CD4-positive, alpha-beta T cell (primary cell): ENCODE results near the gene DLEC1. TPM values are rescaled to one million over a fixed set of nuclear protein-coding genes. Genes with fewer than 3 reads are reported as not detected.

Experiments used
- ATAC-seq: fragments of 200-7000 bp; cut with Tn5 transposase; one replicate; pipeline ENCODE4 v1.10.0; 2022; ENCODE audit warnings: mild to moderate bottlenecking; ENCODE audit not compliant: poor library complexity
- CTCF ChIA-PET: fragments of 350-600 bp; sonication (Branson Sonifier 250); formaldehyde crosslinking; loops from one replicate; lab custom pipeline; 2021; ENCODE audit warnings: antibody characterized with exemption, inconsistent platforms; lab: Charles Lee
- POLR2A ChIA-PET: fragments of 350-600 bp; sonication (Branson Sonifier 250); formaldehyde crosslinking; loops from one replicate; lab custom pipeline; 2021; ENCODE audit warnings: antibody characterized with exemption, inconsistent platforms; lab: Charles Lee
- DNase-seq, 14 experiments: peaks; one replicate each; pipeline ENCODE4 v3.0.0-alpha.2; 2013 to 2020; ENCODE audit warnings: mixed read lengths in 2 of 14
- H3K27ac ChIP-seq, 2 donors: one replicate each; pipeline versions ENCODE4 v1.5.1 to v1.7.0; 2013; ENCODE audit warnings: low read length in 2 of 2, low read depth in 1 of 2, mild to moderate bottlenecking in 1 of 2
- H3K27me3 ChIP-seq, 2 experiments: 1 replicate in 1 of 2; 2 replicates in 1 of 2; pipeline versions ENCODE4 v1.6.1 to v1.7.0; 2013; ENCODE audit warnings: low read length in 2 of 2, control low read depth in 1 of 2, mild to moderate bottlenecking in 1 of 2, moderate library complexity in 1 of 2; ENCODE audit not compliant: insufficient read depth in 2 of 2, control insufficient read depth in 1 of 2
- H3K36me3 ChIP-seq: one replicate; pipeline ENCODE4 v1.6.1; 2013; ENCODE audit warnings: low read length, control low read depth; ENCODE audit not compliant: insufficient read depth
- H3K4me1 ChIP-seq: one replicate; pipeline ENCODE4 v1.6.1; 2013; ENCODE audit warnings: low read length, control low read depth; ENCODE audit not compliant: insufficient read depth
- H3K4me3 ChIP-seq: one replicate; pipeline ENCODE4 v1.5.1; 2013; ENCODE audit warnings: mild to moderate bottlenecking, low read length, moderate library complexity
- H3K9me3 ChIP-seq, 2 experiments: 1 replicate in 1 of 2; 2 replicates in 1 of 2; pipeline versions ENCODE4 v1.6.1 to v1.7.0; 2013; ENCODE audit warnings: low read length in 2 of 2, mild to moderate bottlenecking in 2 of 2, control low read depth in 1 of 2, moderate library complexity in 1 of 2; ENCODE audit not compliant: control insufficient read depth in 1 of 2, insufficient read depth in 1 of 2
- H3K27ac Mint-ChIP-seq: one replicate; pipeline ENCODE4 v1.8.0; 2020; ENCODE audit warnings: mixed read lengths
- H3K27me3 Mint-ChIP-seq: one replicate; pipeline ENCODE4 v1.8.0; 2021; ENCODE audit warnings: mixed read lengths
- H3K36me3 Mint-ChIP-seq: one replicate; pipeline ENCODE4 v1.8.0; 2021; ENCODE audit warnings: low read depth, mixed read lengths
- H3K4me1 Mint-ChIP-seq: one replicate; pipeline ENCODE4 v1.8.0; 2021; ENCODE audit warnings: low read depth, mixed read lengths
- H3K4me3 Mint-ChIP-seq: one replicate; pipeline ENCODE4 v1.8.0; 2020; ENCODE audit warnings: mild to moderate bottlenecking, mixed read lengths
- H3K9me3 Mint-ChIP-seq: one replicate; pipeline ENCODE4 v1.8.0; 2020; ENCODE audit warnings: mixed read lengths
- intact Hi-C, 2 experiments: fragments of 100-400 bp; cut with DNase I in 1 of 2; cut with micrococcal nuclease in 1 of 2; formaldehyde crosslinking; loops; one replicate each; pipeline versions ENCODE4 v1.15.1 to v1.9.0; 2023 to 2025; cut with DNase I, micrococcal nuclease
- total RNA-seq, 174 experiments: library from RNA in 2 of 174; stranded (reverse) in 2 of 174; gene quantifications; one replicate each; pipeline ENCODE4 v1.2.3 and lab custom pipeline; 2021 to 2026
- TF ChIP-seq, protein P1 (sequence below): fragments of 200-600 bp; IDR thresholded peaks from one replicate; pipeline ENCODE4 v1.8.0; 2022; ENCODE audit warnings: antibody characterized with exemption, mild to moderate bottlenecking

DLEC1 gene
- total RNA-seq, 2 experiments from 2014 or later: 4.4 to 5.1 TPM

DNA sequence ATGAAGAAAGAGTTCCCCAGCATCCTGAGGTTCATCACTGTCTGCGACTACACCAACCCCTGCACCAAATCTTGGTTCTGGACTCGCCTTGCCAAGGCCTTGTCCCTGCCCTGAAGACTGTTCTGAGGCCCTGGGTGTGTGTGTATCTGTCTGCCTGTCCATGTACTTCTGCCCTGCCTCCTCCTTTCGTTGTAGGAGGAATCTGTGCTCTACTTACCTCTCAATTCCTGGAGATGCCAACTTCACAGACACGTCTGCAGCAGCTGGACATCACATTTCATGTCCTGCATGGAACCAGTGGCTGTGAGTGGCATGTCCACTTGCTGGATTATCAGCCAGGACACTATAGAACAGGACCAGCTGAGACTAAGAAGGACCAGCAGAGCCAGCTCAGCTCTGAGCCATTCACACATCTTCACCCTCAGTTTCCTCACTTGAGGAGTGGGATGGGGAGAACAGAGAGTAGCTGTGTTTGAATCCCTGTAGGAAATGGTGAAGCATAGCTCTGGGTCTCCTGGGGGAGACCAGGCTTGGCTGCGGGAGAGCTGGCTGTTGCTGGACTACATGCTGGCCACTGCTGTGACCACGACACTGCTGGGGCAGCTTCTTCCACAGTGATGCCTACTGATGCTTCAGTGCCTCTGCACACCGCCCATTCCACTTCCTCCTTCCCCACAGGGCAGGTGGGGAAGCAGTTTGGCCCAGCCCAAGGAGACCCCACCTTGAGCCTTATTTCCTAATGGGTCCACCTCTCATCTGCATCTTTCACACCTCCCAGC is 102.4 kb downstream of the DLEC1 start:
- H3K36me3 Mint-ChIP-seq: peaks cover 54% of the 10 kb centered on the region
- H3K27me3 Mint-ChIP-seq: no peaks in the 10 kb centered on the region
- Histone ChIP-seq H3K27me3 (no peaks in the 10 kb centered on the region), H3K9me3 (peaks cover 0 to 4% of the 10 kb centered on the region in 2 experiments), H3K36me3 (peaks cover 24% of the 10 kb centered on the region), H3K4me3 (no peak overlapping the region), H3K27ac (no peak overlapping the region), H3K4me1 (peaks cover 39% of the 10 kb centered on the region)
- peak overlapping the region; percentile 87 for H3K27ac Mint-ChIP-seq
- DNase-seq (no peak), ATAC-seq (no peak)
- intact Hi-C loops: no loop called here
- ChIA-PET CTCF (no interaction called here), POLR2A (interaction anchor here (2.1 kb wide), 1 partner anchor 23 kb away, joined by 16 read pairs; the partner anchor contains the start of gene OXSR1)
- H3K4me1 Mint-ChIP-seq: peaks cover 42% of the 10 kb centered on the region
- H3K4me3 Mint-ChIP-seq: peak overlapping the region; percentile 64
- TF ChIP-seq, protein P1, sequence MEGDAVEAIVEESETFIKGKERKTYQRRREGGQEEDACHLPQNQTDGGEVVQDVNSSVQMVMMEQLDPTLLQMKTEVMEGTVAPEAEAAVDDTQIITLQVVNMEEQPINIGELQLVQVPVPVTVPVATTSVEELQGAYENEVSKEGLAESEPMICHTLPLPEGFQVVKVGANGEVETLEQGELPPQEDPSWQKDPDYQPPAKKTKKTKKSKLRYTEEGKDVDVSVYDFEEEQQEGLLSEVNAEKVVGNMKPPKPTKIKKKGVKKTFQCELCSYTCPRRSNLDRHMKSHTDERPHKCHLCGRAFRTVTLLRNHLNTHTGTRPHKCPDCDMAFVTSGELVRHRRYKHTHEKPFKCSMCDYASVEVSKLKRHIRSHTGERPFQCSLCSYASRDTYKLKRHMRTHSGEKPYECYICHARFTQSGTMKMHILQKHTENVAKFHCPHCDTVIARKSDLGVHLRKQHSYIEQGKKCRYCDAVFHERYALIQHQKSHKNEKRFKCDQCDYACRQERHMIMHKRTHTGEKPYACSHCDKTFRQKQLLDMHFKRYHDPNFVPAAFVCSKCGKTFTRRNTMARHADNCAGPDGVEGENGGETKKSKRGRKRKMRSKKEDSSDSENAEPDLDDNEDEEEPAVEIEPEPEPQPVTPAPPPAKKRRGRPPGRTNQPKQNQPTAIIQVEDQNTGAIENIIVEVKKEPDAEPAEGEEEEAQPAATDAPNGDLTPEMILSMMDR: no peak
- no peaks in the 10 kb centered on the region for H3K9me3 Mint-ChIP-seq

DNA sequence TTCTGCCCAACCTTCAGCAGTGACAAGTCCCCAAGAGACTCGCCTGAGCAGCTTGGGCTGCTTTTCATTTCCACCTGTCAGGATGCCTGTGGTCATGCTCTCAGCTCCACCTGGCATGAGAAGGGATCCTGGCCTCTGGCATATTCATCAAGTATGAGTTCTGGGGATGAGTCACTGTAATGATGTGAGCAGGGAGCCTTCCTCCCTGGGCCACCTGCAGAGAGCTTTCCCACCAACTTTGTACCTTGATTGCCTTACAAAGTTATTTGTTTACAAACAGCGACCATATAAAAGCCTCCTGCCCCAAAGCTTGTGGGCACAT is 102.9 kb downstream of the DLEC1 start:
- no peaks in the 10 kb centered on the region for H3K27me3 Mint-ChIP-seq
- TF ChIP-seq, protein P1: no peak
- ChIA-PET CTCF (interaction anchor here (0.6 kb wide), 1 partner anchor 26 kb away, joined by 4 read pairs; no protein-coding TSS in a partner anchor), POLR2A (interaction anchor here (2.1 kb wide), 1 partner anchor 23 kb away, joined by 16 read pairs; the partner anchor contains the start of gene OXSR1)
- no peak for ATAC-seq
- peaks cover 0 to 9% of the 10 kb centered on the region in 2 experiments for H3K9me3 ChIP-seq
- no peak overlapping the region for H3K4me3 ChIP-seq
- intact Hi-C loops: no loop called here
- peaks cover 38% of the 10 kb centered on the region for H3K4me1 ChIP-seq
- H3K36me3 ChIP-seq: peaks cover 24% of the 10 kb centered on the region
- peaks cover 53% of the 10 kb centered on the region for H3K36me3 Mint-ChIP-seq
- peaks cover 41% of the 10 kb centered on the region for H3K4me1 Mint-ChIP-seq
- H3K4me3 Mint-ChIP-seq: peak overlapping the region; percentile 37
- peak overlapping the region; percentile 43 for H3K27ac Mint-ChIP-seq
- no peaks in the 10 kb centered on the region for H3K27me3 ChIP-seq
- H3K27ac ChIP-seq: no peak overlapping the region
- no peak for DNase-seq
- H3K9me3 Mint-ChIP-seq: no peaks in the 10 kb centered on the region

DNA sequence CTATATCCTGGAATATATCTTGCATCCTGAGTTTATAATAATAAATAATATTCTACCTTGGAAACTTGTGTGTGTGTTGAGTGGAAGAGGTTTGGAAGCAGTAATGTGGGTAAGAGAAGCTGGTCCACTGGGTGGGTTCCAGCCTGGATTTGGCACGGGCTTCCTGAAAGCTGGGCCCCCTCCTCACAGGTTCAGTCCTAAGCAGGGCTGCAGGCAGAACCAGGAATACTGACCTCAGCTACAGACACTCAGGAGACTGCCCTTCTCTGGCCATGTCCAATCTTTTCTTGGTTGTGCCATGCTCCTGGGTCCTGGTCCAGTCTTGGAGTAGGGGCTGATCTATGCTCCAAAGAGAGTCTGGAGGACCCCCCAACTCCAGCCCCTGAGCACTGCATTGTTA is 104.0 kb downstream of the DLEC1 start:
- H3K36me3 Mint-ChIP-seq: peaks cover 51% of the 10 kb centered on the region
- H3K9me3 ChIP-seq: peaks cover 0 to 17% of the 10 kb centered on the region in 2 experiments
- no peak overlapping the region for H3K27ac Mint-ChIP-seq
- H3K4me1 ChIP-seq: peaks cover 32% of the 10 kb centered on the region
- POLR2A ChIA-PET: interaction anchor here (2.1 kb wide), 1 partner anchor 22 kb away, joined by 16 read pairs; the partner anchor contains the start of gene OXSR1
- H3K4me3 ChIP-seq: no peak overlapping the region
- no peak for ATAC-seq
- no peak for DNase-seq
- H3K4me3 Mint-ChIP-seq: no peak overlapping the region
- peaks cover 24% of the 10 kb centered on the region for H3K36me3 ChIP-seq
- intact Hi-C loops: no loop called here
- peaks cover 34% of the 10 kb centered on the region for H3K4me1 Mint-ChIP-seq
- TF ChIP-seq, protein P1: no peak
- no peak overlapping the region for H3K27ac ChIP-seq
- no peaks in the 10 kb centered on the region for H3K27me3 Mint-ChIP-seq
- no peaks in the 10 kb centered on the region for H3K9me3 Mint-ChIP-seq
- CTCF ChIA-PET: no interaction called here
- no peaks in the 10 kb centered on the region for H3K27me3 ChIP-seq
